Skin of body (tissue), 2 donors: ENCODE results near the gene CLASP1. TPM values are rescaled to one million over a fixed set of nuclear protein-coding genes. Genes with fewer than 3 reads are reported as not detected.
"Not testable (repeated sequence)": the region's sequence is repeated elsewhere in the genome, so short reads cannot be mapped to it uniquely, and the experiment has no call there.

Experiments used
- DNase-seq: peaks from one replicate; lab custom pipeline; 2025; lab: John Stamatoyannopoulos, UW
- total RNA-seq: library from RNA; depleted of rRNA; stranded (reverse); fragments of >200 nt; gene quantifications from one replicate; pipeline ENCODE4 v1.2.3, GENCODE V29; 2014

Gene CLASP1
- total RNA-seq, 1 donor from 2014 or later, result 68.2 TPM

GRCh38 chr2:121582272-121582671, 67.0 kb downstream of the CLASP1 start:
- no peak for DNase-seq

- DNase-seq, result no peak
Observed at GRCh38 chr2:121579309-121579708, 70.0 kb downstream of the CLASP1 start.

DNA sequence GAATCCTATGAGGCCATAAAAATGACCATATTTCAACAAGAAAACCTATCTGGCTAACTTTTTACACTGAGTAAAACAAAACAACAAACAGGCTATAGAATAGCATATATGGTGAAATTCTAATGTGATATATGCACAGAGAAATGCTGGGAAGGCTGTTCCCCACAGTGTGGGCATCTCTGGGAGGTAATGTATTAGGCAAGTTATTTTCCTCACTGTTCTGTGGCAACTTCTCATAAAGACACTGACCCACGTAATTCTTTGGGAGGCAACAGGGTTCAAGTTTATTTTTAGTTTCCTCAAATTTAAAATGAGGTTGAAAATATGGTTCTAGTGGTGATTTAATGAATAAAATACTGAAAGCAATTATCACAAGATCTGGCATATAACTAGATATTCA, 71.9 kb downstream of the CLASP1 start:
- no peak for DNase-seq

DNA sequence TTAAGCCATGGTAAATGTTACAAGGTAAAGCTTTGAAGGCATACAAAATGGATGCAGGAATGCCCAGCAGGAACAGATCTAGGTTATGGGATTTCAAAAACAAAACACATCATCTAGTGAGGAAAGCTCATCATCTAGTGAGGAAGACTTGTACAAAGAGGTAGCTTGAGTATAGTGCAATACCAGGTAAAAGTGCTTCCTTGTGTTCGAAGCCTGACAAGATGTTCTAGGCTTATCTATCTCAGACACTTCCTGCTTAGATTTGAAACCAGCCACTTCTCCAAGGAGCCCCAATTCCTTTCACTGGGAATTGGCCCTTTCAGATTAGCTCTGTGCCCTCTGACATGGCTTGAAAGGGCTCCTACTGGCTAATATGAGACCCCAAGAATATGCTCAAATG, 73.0 kb downstream of the CLASP1 start:
- DNase-seq, result no peak

- no peak for DNase-seq
Observed at GRCh38 chr2:121575800-121576199, 73.5 kb downstream of the CLASP1 start.

DNA sequence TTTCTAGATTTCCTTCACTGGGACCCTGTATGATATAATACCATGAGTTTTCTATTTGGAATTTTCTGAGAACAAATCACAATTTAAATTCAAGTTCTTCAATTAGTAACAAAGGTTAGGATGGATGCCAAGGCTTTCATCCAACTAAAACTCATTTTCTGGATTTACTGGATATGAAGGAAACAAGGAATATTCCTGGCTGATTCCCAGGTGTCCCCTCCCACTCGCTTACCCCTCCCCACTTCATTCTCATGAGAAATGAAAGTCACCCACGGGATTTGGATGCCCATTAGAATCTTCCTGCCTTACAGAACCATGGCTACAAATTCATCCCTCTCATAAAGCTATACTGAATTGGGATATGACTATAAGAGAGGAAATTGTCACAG, 78.6 kb downstream of the CLASP1 start:
- no peak for DNase-seq

DNA sequence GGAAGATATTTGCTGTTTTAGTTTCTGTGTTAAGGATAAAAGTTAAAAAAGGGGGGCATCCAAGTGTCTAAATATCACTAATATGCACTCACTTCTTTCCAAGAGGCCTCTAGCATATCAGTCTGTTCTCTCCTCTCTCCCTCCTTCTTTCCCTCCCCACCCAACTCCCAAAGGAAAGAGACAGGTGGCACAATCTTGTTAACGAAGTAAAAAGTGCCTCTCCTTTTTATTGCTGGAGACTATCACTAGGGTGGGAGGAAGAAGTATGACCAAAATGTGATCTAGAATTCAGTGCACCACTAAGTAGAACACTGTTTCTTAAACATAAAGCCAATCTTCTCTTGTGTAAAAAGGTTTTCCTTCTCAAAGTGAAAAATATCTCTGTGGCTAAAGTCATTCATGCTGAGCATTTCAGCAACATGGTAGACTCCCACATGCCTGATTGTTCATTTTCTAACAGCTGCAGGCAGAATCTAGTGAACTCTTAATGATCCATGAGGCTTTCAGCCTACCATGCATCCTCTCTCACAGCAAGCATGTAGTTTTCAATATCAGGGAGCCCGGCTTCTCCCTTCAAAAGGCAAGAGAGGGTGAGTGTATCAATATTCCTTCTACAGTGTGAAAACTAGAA, 79.1 kb downstream of the CLASP1 start:
- no peak for DNase-seq

- DNase-seq, result peak; percentile 31
Observed at GRCh38 chr2:121567957-121568409, 81.3 kb downstream of the CLASP1 start.

DNA sequence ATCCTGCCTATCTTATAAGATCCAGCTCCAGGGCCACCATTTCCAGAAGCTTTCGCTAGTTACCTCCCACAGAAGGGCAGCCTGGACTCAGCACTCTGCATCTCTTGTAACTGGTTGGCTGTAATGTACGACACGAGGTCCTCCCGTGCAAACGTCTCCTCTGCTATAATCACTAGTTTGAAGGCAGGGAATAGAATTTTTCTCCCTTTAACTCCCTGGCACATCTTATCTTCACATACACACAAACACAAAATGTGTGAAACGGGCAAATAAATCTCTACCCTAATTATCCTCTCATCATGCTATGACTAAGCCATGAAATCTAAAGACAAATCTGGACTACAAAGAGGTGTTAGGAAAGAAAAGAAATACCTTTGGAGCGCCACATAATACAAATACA, 81.8 kb downstream of the CLASP1 start:
- DNase-seq, result no peak

GRCh38 chr2:121565389-121566250, 83.6 kb downstream of the CLASP1 start:
- no peak for DNase-seq

DNA sequence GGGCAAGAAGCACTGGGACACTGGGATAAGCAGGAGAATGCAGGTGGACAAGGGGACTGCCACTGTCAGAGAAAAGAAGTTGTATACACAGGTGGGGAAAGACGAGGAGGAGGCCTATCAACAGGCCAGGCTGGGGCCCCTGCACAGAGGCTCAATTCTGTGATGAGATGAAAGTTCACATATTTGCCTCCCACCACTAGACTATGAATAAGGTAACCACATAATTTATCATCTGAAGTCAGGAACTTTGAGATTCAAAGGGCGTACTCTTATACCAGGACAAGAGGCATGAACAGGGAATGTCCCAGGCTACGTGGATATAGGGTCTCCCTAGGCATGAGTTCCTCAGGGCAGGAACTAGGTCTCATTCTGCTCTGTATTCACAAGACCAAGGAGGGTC, 84.4 kb downstream of the CLASP1 start:
- no peak for DNase-seq

DNA sequence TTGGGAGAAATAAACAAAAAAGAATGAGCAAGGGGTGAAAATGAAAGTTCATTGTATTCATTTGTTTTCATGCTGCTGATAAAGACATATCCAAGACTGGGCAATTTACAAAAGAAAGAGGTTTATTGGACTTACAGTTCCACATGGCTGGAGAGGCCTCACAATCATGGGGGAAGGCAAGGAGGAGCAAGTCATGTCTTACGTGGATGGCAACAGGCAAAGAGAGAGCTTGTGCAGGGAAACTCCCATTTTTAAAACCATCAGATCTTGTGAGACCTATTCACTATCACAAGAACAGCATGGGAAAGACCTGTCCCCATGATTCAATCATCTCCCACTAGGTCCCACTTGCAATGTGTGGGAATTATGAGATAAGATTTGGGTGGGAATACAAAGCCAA, 85.5 kb downstream of the CLASP1 start:
- DNase-seq, result not testable (repeated sequence)

DNA sequence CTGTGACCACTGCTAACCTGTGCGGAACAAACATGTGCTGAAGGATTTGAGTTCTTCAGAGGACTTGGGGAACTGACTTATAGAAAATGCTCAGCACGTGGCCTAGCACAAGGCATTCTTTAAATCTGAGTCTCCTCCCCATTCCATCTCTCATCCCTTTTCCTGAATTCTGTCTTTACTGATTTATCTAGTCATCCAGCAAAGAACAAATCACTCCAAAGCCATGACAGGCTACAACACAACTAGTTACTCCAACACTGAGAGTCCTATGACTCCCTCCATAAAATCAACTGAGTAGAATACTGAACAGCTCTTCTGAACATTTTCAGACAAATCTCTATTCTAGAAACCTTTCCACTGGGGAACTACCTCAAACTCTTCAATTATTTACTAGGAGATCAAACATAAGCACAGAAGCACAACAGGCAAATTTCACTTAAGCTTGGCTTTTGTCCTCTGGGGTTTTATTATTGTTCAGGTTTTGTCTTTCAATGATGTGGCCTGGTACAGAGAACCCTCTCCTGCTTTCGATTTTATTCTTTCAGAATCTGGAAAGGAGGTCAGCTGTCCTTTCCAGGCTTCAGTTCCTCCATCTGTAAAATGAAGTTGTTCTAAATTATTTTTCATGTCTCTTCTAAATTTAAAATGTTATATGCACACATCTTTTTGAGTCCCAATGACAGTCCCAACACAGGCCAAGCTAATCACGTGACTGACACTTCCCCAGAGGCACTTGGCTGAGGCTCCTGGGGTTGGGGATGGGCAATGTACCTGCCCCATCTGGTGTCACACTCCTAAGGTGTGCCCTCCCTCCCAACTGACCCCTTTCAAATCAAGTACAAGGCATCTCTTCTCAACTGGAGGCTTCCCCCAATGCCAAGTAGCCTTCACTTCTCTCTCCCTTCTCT, 86.7 kb downstream of the CLASP1 start:
- no peak for DNase-seq

DNA sequence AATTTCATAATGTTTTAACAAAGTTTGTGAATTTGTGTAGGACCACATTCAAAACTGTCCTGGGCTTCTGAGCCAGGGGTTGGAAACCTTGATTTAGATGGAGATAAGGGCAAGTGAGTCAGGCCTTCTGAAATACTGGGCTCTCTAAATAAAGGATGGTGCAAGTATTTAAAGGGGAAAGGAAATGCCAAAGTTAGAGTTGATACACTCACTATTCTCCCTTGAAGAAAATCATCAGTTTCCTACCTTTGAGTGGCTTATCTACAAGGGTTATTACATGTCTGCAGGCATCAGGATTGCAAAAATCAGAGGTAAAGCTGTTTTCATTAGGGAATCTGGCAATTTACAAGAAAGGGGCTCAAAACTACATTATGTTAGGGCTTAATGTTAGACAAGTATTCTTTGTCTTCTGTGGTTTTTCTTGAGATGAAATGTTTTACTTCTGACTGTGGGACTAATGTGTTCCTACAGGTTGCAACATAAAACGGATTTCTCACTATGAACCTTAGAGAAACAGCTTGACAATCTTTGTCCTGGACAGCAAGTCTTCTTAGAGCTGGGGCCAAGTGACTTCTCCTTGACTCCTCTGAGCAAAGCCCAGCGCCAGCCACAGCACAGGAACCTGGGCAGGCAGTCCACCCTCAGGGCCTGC, 87.5 kb downstream of the CLASP1 start:
- no peak for DNase-seq

DNA sequence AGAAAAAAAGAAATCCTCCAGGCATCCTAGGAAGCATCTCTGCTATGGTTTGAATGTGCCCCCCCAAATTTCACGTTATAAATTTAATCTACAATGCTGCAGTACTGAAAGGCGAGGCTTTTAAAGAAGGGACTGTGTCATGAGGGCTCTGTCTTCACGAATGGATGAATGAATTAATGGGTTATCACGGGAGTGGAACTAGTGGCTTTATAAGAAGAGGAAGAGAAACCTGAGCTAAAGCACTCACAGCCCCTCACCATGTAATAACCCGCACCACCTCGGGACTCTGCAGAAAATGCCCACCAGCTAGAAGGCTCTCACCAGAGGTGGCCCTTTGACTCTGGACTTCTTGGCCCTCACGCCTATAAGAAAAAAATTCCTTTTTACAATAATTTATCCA, 90.9 kb downstream of the CLASP1 start:
- DNase-seq, result no peak

GRCh38 chr2:121555008-121555407, 94.3 kb downstream of the CLASP1 start:
- no peak for DNase-seq

DNA sequence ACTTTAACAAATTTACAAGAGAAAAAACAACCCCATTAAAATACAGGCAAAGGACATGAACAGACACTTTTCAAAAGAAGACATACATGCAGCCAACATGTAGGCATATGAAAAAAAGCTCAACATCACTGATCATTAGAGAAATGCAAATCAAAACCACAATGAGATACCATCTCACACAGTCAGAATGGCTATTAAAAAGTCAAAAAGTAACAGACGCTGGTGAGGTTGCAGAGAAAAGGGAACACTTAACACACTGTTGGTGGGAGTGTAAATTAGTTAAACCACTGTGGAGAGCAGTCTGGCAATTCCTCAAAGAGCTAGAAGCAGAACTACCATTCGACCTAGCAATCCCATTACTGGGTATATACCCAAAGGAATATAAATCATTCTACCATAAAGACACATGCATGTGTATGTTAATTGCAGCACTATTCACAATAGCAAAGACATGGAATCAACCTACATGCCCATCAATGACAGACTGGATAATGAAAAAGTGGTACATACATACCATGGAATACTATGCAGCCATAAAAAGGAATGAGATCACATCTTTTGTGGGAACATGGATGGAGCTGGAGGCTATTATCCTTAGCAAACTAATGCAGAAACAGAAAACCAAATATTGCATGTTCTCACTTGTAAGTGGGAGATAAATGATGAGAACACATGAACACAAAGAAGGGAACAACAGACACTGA, 96.6 kb downstream of the CLASP1 start:
- DNase-seq, result not testable (repeated sequence)

DNA sequence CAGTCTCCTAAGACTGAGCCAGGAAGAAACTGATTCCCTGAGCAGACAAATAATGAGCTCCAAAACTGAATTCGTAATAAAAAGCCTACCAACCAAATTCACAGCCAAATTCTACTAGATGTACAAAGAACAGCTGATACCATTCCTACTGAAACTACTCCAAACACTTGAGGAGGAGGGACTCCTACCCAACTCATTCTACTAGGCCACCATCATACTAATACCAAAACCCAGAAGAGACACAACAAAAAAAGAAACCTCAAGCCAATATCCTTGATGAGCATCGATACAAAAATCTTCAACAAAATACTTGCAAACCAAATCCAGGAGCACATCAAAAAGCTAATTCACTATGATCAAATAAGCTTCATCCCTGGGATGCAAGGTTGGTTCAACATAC, 98.6 kb downstream of the CLASP1 start:
- DNase-seq, result no peak

GRCh38 chr2:121547646-121548045, 101.6 kb downstream of the CLASP1 start:
- DNase-seq, result no peak

GRCh38 chr2:121545913-121546312, 103.3 kb downstream of the CLASP1 start:
- DNase-seq, result no peak

DNA sequence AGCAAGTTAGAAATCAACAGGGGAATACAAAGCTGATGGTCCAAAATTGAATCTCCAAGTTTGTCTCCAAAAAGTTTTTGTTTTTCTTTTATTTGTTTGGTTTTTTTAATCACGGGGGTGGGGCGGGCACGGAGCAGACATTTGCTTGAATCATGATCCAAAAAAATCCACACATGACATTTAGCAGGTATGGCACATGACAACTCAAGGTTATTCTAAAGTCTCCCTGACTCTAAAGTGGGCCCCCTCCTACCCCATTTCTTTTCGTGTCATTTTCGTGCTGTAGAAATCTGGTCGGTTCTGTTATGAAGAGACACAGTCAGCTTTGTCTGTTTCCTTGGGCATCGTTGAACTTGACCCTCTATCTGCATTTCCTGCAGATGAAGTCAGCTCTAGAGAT, 104.0 kb downstream of the CLASP1 start:
- DNase-seq, result no peak
